HG03060 (cell line): ENCODE data around the gene CELF5.
"Not testable (repeated sequence)": the region's sequence is repeated elsewhere in the genome, so short reads cannot be mapped to it uniquely, and the experiment has no call there.

Experiments
- ATAC-seq: cut with Tn5 transposase; IDR thresholded peaks from one replicate; pipeline ENCODE4 v1.9.1; 2021; ENCODE audit warnings: low read depth, moderate number of reproducible peaks; ENCODE audit not compliant: unreplicated experiment

The CELF5 gene

GRCh38 chr19:3314962-3315675 is 90.7 kb downstream of the CELF5 start:
- ATAC-seq = no peak

- no peak for ATAC-seq
These were observed 91.2 kb downstream of the CELF5 start for GRCh38 chr19:3315676-3315973.

GRCh38 chr19:3316132-3316648 is 91.7 kb downstream of the CELF5 start:
- no peak for ATAC-seq

- no peak for ATAC-seq
These were observed 92.3 kb downstream of the CELF5 start for GRCh38 chr19:3316659-3317207.

- ATAC-seq = no peak
These were observed 95.3 kb downstream of the CELF5 start for GRCh38 chr19:3319643-3320353.

- no peak for ATAC-seq
These were observed 95.9 kb downstream of the CELF5 start for GRCh38 chr19:3320354-3320670.

GRCh38 chr19:3320853-3321252 is 96.4 kb downstream of the CELF5 start:
- no peak for ATAC-seq

GRCh38 chr19:3321696-3322095 is 97.2 kb downstream of the CELF5 start:
- ATAC-seq = no peak

GRCh38 chr19:3322199-3322978 is 97.9 kb downstream of the CELF5 start:
- ATAC-seq = no peak

- ATAC-seq = no peak
These were observed 98.6 kb downstream of the CELF5 start for GRCh38 chr19:3323026-3323425.

- ATAC-seq = no peak
These were observed 99.2 kb downstream of the CELF5 start for GRCh38 chr19:3323658-3324057.

GRCh38 chr19:3324405-3324856 is 100.0 kb downstream of the CELF5 start:
- ATAC-seq = no peak

- ATAC-seq = no peak
These were observed 101.0 kb downstream of the CELF5 start for GRCh38 chr19:3325451-3325850.

- no peak for ATAC-seq
These were observed 104.3 kb downstream of the CELF5 start for GRCh38 chr19:3328743-3329142.

GRCh38 chr19:3330047-3330446 is 105.6 kb downstream of the CELF5 start:
- no peak for ATAC-seq

GRCh38 chr19:3332232-3332631 is 107.8 kb downstream of the CELF5 start:
- not testable (repeated sequence) for ATAC-seq

GRCh38 chr19:3333020-3333583 is 108.6 kb downstream of the CELF5 start:
- no peak for ATAC-seq

GRCh38 chr19:3333662-3334061 is 109.2 kb downstream of the CELF5 start:
- ATAC-seq = no peak

GRCh38 chr19:3334749-3335430 is 110.4 kb downstream of the CELF5 start:
- not testable (repeated sequence) for ATAC-seq
